G401 (cell line): ENCODE measurements around the gene NOC4L. TPM values are rescaled to one million over a fixed set of nuclear protein-coding genes. Genes with fewer than 3 reads are reported as not detected.
"Not testable (repeated sequence)": the region's sequence is repeated elsewhere in the genome, so short reads cannot be mapped to it uniquely, and the experiment has no call there.

Source experiments
- DNase-seq: peaks from one replicate; pipeline ENCODE4 v3.0.0-alpha.2; 2015; ENCODE audit warnings: low spot score
- in situ Hi-C: cut with HindIII; loops from 2 replicates; pipeline ENCODE4 v1.10.0; 2016; ENCODE audit warnings: low sequenced_read_pairs, mixed read lengths
- total RNA-seq: library from RNA; depleted of rRNA; stranded (reverse); fragments of >200 nt; shearing (Covaris generic); gene quantifications from 2 replicates; pipeline ENCODE4 v1.2.3, GENCODE V29; 2014

Gene NOC4L
- total RNA-seq, 1 experiment from 2014 or later, result 40.0 TPM

DNA sequence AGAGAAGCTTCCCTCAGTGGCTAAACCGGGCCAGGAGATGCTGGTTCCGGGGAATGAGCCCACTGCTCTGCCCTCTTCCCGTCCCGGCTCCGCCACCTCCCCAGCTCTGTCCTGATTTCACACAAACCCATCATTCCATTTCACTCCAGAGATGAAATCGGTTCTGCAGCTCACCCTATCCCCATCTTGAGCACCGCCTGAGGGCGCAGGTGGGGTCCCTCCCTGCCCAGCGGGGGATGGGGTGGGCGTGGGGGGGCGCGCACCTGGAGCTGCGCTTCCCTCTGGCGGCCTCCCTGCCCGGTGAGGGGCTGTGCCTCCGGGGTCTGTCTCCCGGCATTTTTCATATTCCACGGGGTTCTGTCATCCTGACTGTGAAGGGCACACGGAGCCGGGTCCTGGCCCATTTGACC is 44.7 kb downstream of the NOC4L start:
- no peak for DNase-seq
- in situ Hi-C loops, result no loop called here

DNA sequence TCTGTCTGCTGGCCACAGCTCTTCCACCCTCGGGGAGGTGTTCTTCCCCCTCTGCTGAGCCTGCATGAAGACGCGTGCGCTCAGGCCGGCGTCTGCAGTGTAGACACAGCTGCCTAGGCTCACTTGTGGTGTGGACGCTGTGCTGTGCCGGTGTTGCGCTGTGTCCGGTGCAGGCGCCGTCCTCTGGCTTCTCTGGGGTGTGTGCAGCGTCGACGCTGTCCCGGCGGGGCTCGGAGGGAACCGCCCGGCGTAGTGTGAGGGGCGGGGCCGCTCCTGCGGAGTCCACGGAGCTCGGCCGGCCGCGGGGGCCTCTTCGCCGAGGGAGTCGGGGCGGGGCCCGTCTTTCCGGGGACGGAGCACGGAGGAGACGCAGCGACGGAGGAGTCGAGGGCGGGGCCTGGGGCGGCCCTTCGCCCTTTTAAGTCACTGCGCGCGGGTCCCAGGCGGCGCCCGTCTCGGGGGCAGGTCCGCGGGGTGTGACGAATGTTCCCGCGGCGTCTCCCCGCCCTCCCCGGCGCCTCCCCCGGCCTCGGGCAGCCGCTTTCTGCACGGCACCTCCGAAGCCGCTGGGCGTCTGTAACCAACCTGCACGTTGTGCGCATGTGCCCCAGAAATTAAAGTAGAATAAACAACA is 45.2 kb downstream of the NOC4L start:
- peak; percentile 63 for DNase-seq

DNA sequence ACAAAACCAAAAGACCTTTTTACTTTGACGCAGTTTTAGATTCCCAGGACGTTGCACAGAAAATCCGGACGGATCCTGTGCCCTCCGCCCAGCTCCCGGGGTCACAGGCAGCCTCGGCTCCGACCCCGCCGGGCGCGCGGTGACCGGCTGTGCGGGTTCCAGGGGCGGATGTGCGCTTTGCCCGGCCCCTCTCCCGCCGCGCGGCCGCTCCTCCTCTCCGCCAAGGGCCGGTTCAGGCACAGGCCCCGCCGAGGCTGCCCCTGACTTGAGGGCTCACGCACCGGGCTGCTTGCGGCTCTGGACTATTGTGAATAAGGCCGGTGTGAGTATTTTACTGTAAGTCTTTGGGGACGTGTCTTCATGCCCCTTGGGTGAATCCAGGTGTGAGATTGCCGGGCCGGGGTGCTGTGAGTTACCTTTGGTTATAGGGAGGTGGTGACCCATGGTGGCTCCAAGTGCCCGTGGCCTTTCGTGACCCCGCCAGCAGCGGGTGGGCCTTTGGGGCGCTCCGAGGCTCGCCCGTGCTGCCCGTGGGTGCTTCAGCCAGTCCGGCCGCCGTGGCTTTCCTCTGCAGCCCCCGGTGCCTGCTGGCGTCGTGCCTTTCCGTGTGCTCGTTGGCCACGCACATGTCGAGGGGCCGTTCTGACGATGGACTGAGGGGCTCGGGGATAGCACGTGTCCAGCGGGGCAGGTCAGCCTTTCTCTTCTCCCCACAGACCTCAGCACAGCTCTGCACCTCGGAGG is 45.9 kb downstream of the NOC4L start:
- in situ Hi-C loops, result no loop called here
- no peak for DNase-seq

More for the DNA sequence above, 45.2 kb downstream of the NOC4L start:
- in situ Hi-C loops, result no loop called here

- DNase-seq, result no peak
- in situ Hi-C loops, result no loop called here
Measured at GRCh38 chr12:132190834-132191500, 46.7 kb downstream of the NOC4L start.

DNA sequence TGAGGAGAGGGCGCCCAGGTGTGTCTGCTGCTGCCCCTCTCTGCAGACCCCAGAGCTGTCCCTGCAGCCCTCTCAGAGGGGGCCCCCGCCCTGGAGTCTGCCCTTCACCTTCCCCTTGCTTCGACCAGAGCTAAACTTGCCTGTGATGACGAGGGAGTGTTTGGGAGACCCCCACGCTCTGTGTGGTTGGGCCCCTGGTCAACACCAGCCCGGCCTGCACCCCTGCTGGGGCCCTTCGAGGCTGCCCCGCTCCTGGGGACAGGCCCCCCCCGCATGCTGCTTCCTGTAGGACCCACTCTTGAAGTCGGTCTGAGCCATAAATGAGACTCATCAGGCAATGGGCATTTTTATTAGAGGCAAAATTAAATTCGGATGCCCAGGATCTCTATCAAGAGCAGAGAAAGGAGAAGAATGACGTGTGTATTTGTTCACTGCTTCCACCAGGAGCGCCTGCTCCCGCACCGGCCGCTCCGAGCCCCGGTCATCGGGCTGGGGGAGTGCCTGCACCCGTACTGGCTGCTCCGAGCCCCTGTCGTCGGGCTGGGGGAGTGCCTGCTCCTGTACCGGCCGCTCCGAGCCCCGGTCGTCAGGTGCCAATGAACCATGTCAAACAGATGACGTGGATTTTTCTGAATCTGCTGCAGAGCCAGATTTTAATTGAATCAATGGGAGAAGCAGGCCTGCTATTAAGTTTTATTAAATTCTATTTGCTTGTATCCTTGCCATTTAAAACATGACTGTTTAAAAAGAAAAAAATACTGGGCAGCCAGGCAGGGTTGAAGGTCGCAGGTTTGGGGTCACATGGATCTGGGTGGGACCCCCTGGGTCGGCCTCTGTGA is 47.7 kb downstream of the NOC4L start:
- in situ Hi-C loops, result no loop called here
- DNase-seq, result no peak

GRCh38 chr12:132194056-132194455 is 49.8 kb downstream of the NOC4L start:
- in situ Hi-C loops, result no loop called here
- DNase-seq, result no peak

DNA sequence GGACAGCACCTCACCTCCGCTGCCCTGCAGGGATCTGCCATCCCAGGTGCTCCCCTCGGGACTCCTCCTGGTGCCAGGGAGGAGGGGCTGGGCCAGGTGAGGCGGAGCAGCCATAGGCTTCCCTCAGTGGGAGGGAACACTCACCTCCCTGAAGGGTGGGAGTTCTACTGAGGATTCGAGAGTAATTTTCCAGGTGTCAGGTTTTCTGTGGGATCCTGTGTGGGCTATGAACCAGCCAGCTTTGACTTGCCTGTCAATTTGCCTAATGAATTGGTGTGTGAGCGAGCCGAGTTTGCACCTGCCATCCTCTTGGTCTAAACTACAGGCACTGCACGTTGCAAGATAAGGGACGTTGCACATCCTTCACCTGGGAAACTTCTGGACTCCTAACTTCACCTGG is 50.3 kb downstream of the NOC4L start:
- in situ Hi-C loops, result no loop called here
- no peak for DNase-seq

DNA sequence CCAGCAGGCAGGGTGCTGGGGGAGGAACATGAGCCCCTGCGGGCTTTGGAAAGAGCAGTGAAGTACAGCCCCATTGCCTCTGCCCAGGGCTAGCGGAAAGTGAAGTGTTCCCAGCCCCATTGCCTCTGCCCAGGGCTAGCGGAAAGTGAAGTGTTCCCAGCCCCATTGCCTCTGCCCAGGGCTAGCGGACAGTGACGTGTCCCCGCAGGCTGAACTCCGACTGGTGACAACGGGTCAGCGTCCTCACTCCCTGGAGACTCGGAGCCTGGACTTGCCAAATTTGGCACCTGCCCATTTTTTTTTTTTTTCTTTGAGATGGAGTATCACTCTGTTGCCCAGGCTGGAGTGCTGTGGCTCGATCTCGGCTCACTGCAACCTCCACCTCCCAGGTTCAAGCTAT is 51.0 kb downstream of the NOC4L start:
- DNase-seq, in situ Hi-C loops: not testable (repeated sequence)

DNA sequence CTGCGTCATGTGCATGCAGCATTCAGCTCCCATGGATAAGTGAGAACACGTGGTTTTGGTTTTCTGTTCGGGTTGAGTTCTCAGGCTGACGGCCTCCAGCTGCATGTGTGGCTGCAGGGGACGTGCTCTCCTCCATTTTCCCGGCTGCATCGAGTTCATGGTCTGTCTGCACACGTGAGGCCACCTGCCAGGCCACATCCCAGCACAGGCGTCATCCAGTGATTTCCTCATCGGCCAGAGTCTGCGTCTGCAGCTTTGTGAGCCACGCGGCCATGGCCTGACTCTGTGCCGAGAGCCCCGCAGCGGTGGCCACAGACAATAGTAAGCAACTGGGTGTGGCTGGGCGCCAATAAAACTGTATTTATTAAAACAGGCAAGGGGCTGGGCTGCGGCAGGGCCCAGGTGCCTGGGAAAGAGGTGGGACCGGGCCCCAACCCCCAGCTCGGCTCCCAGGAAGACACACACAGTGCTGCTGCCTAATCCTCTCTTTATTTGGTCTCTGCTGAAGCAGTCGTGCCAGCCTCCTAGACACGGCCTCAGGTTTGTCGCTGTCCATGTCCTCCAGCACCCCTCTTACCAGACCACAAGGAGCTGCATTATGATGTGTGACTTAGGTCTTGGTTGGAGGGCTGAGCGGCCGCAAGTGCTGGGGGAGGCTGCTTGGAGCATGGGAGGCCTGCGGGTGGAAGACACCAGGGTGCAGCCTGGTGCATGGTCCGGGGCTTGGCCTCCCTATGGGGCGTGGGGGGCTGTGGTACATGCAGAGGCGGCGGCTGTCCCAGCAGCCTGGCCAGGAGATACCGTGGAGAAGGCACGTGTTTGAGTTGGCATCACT is 52.0 kb downstream of the NOC4L start:
- DNase-seq, result no peak
- in situ Hi-C loops, result no loop called here

DNA sequence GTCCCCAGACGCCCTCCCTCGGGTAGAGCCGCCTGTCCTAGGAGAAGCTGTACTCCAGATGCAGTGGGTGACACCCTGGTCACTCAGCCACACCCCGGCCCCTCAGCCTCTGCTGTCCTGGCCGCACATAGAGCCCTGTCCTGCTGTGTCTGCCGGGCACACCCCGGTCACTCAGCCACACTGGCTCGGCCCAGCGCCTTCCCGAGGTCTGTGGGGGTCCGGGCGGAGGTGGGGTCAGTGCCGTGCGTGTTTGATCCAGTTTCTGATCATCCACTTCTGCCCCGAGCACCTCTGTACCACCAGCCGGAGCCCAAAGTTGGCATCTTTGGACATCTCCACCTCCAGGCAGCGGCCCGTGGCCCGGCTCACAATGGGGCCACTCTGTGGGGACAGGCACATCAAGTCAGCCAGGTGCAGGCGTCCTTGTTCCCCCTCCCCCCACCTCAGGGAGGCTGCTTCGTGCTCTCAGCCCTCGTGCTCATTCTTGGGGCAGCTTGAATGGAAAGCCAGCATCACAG is 52.7 kb downstream of the NOC4L start:
- in situ Hi-C loops, result no loop called here
- no peak for DNase-seq

DNA sequence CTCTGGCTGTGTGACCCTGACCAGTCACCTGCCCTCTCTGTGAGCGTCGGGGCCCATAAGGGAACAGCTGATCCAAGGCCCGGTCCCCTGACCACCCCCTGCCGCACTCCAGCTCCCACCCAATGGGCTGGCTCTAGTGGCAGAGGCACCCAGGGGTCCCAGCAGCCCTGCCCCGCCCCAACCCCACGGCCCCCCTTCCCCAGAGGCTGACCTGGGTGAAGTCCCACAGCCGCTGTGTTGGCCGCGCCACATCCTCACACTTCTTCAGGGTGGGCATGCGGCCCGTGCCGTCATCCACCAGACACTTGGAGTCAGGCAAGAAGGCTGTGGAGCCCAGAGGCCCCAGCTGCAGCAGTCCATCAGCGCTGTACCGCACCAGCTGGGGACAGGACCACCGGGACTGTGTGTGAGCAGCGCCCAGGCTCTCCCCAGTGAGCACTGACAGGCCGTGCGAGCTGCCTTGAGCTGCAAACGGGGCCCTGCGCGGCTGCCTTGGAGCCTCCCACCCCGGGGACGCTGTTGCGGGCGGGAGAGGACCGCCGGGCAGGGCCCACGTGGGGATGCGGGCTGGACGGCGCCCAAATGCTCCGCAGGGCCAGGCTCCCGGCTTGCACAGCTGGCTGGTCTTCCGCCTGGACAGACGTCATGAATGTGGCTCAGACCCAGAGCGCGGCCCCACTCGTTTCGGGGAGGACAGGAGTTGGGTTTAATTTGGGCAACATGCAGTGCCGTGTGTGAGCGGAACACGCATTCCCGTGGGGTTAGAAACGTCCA is 53.5 kb downstream of the NOC4L start:
- in situ Hi-C loops, result no loop called here
- DNase-seq, result no peak

DNA sequence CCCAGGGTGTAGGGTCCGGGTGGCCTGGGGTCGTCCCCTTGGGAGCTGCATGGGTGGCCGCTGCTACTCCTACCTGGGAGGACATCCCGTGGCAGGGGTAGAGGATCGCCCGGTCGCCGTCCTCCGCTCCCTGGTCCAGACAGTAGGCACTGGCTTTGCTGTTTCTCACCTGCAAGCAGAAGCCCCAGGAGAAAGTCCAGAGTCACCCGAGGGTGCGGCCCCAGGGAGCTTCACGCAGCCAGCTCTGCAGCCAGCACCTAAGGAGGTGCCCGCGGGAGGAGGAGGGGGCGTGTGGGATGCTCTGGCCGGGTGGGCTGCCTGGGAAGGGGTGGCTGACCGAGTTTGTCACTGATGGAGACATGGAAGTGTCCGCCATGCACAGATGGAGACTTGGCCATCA is 54.8 kb downstream of the NOC4L start:
- in situ Hi-C loops, result no loop called here
- no peak for DNase-seq

GRCh38 chr12:132199526-132200319 is 55.5 kb downstream of the NOC4L start:
- in situ Hi-C loops, result no loop called here
- no peak for DNase-seq

DNA sequence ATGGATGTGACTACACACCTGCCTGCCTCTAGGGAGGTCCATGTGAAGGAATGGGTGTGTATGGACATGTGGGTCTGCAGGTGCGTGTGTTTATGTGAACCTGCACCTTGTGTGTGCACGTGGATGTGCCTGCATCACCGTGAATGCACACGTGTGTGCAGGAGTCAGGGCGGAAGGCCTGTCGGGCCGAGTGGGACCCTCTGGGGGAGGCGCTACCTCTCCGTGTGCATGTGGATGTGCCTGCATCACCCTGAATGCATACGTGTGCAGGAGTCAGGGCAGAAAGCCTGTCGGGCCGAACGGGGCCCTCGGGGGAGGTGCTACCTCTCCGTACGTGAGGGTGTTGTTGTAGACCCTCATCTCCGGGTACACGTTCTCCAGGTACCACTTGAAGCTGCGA is 56.5 kb downstream of the NOC4L start:
- no peak for DNase-seq
- in situ Hi-C loops, result no loop called here

DNA sequence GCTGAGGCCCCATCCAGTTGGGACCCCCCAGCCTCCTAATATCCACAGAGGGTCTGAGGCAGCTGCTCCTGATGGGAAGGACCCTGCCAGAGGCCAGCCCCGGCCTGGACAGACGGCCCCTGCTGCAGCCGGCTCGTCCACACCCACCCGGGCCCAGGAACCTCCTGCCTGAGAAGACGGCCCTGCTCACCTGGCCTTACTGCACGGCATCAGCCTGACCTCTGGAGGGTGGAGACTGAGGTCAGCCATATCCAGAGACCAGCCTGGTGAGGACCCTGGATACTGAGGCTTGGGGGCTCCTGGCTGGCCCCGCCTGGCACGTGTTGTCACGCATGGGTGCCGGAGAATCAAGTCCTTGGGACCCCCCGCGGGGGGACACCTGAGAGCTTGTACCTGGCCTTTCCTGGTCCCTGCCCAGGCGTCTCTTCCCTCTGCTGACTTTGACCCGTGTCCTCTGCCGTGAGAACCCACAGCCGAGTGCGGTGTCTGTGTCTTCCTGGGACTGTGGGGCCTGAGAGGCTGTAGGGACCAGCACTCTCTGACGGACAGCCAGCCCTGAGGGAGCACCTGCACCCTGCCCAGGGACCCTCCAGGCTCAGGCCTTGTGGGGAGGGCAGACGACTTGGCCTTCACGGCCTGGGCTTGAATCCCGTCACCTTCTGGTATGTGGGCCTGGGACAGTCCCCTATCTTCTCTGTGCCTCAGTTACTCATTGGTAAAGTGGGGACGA is 57.3 kb downstream of the NOC4L start:
- no peak for DNase-seq
- in situ Hi-C loops, result no loop called here
